H9 (cell line): ENCODE measurements around the gene FBN1. TPM values are rescaled to one million over a fixed set of nuclear protein-coding genes. Genes with fewer than 3 reads are reported as not detected.

Experiments
- DNase-seq: peaks from one replicate; pipeline ENCODE4 v3.0.0-alpha.2; 2017
- H2AFZ ChIP-seq: one replicate; pipeline ENCODE4 v1.6.1; 2013; ENCODE audit warnings: mild to moderate bottlenecking, low read length, control low read depth, moderate library complexity
- H2AK5ac ChIP-seq: 2 replicates; pipeline ENCODE4 v1.6.1; 2013; ENCODE audit warnings: low read length, control low read depth, mixed read lengths; ENCODE audit not compliant: insufficient read length
- H2BK120ac ChIP-seq: one replicate; pipeline ENCODE4 v1.6.1; 2013; ENCODE audit warnings: low read depth, mild to moderate bottlenecking, low read length, control low read depth, inconsistent platforms; ENCODE audit not compliant: poor library complexity, severe bottlenecking
- H2BK12ac ChIP-seq: 2 replicates; pipeline ENCODE4 v1.6.1; 2013; ENCODE audit warnings: low read length, control low read depth, mixed read lengths, low read depth; ENCODE audit not compliant: insufficient read length
- H2BK15ac ChIP-seq: 2 replicates; pipeline ENCODE4 v1.6.1; 2013; ENCODE audit warnings: low read depth, low read length, control low read depth
- H2BK20ac ChIP-seq: one replicate; pipeline ENCODE4 v1.6.1; 2013; ENCODE audit warnings: low read depth, mild to moderate bottlenecking, low read length, control low read depth, inconsistent platforms; ENCODE audit not compliant: poor library complexity, severe bottlenecking
- H2BK5ac ChIP-seq: 2 replicates; pipeline ENCODE4 v1.6.1; 2013; ENCODE audit warnings: low read length, control low read depth, mixed read lengths; ENCODE audit not compliant: insufficient read length
- H3K14ac ChIP-seq: 2 replicates; pipeline ENCODE4 v1.6.1; 2013; ENCODE audit warnings: low read length, control low read depth; ENCODE audit not compliant: insufficient read depth
- H3K18ac ChIP-seq: 2 replicates; pipeline ENCODE4 v1.6.1; 2013; ENCODE audit warnings: low read depth, mild to moderate bottlenecking, mixed read lengths, low read length, control low read depth; ENCODE audit not compliant: insufficient read length
- H3K23ac ChIP-seq: 2 replicates; pipeline ENCODE4 v1.6.1; 2013; ENCODE audit warnings: low read length, control low read depth, mixed read lengths, low read depth; ENCODE audit not compliant: insufficient read length
- H3K23me2 ChIP-seq: 2 replicates; pipeline ENCODE4 v1.6.1; 2013; ENCODE audit warnings: low read depth, mild to moderate bottlenecking, mixed read lengths, low read length, control low read depth; ENCODE audit not compliant: insufficient read length, poor library complexity, severe bottlenecking
- H3K27ac ChIP-seq: 2 replicates; pipeline ENCODE4 v1.5.1; 2013; ENCODE audit warnings: low read length, control low read depth, mixed read lengths, low read depth; ENCODE audit not compliant: insufficient read length
- H3K27me3 ChIP-seq: 2 replicates; pipeline ENCODE4 v1.6.1; 2013; ENCODE audit warnings: low read length, control low read depth, inconsistent platforms; ENCODE audit not compliant: insufficient read depth
- H3K4ac ChIP-seq: 2 replicates; pipeline ENCODE4 v1.6.1; 2013; ENCODE audit warnings: low read depth, mild to moderate bottlenecking, control low read depth, inconsistent platforms, low read length, moderate library complexity
- H3K4me1 ChIP-seq: 2 replicates; pipeline ENCODE4 v1.6.1; 2013; ENCODE audit warnings: low read length, control low read depth, inconsistent platforms; ENCODE audit not compliant: insufficient read depth
- H3K4me2 ChIP-seq: 2 replicates; pipeline ENCODE4 v1.6.1; 2013; ENCODE audit warnings: low read length, control low read depth, mixed read lengths; ENCODE audit not compliant: insufficient read length, insufficient read depth
- H3K56ac ChIP-seq: 2 replicates; pipeline ENCODE4 v1.6.1; 2013; ENCODE audit warnings: low read depth, mild to moderate bottlenecking, mixed read lengths, low read length, control low read depth; ENCODE audit not compliant: insufficient read length
- H3K79me1 ChIP-seq: 2 replicates; pipeline ENCODE4 v1.6.1; 2013; ENCODE audit warnings: low read depth, mild to moderate bottlenecking, moderate library complexity, low read length, control low read depth, inconsistent platforms; ENCODE audit not compliant: insufficient read depth, poor library complexity, severe bottlenecking
- H3K79me2 ChIP-seq: 2 replicates; pipeline ENCODE4 v1.6.1; 2013; ENCODE audit warnings: low read length, control low read depth, inconsistent platforms; ENCODE audit not compliant: insufficient read depth
- H3K9ac ChIP-seq: 2 replicates; pipeline ENCODE4 v1.6.1; 2013; ENCODE audit warnings: low read length, control low read depth, mixed read lengths; ENCODE audit not compliant: insufficient read length; ENCODE audit errors: extremely low read depth
- H3K9me3 ChIP-seq: one replicate; pipeline ENCODE4 v1.6.1; 2013; ENCODE audit warnings: low read depth, low read length, inconsistent platforms; ENCODE audit not compliant: control insufficient read depth
- H3T11ph ChIP-seq: one replicate; pipeline ENCODE4 v1.6.1; 2013; ENCODE audit warnings: mild to moderate bottlenecking, low read length, control low read depth, inconsistent platforms
- H4K20me1 ChIP-seq: one replicate; pipeline ENCODE4 v1.6.1; 2013; ENCODE audit not compliant: control insufficient read depth, insufficient read length, insufficient read depth
- H4K5ac ChIP-seq: 2 replicates; pipeline ENCODE4 v1.6.1; 2013; ENCODE audit warnings: low read depth, mild to moderate bottlenecking, mixed read lengths, low read length, control low read depth; ENCODE audit not compliant: insufficient read length
- H4K8ac ChIP-seq: replicated peaks from 2 replicates; pipeline ENCODE4 v1.6.1; 2013; ENCODE audit warnings: low read length, control low read depth, mixed read lengths, low read depth; ENCODE audit not compliant: insufficient read length
- H4K91ac ChIP-seq: 2 replicates; pipeline ENCODE4 v1.6.1; 2013; ENCODE audit warnings: low read depth, mild to moderate bottlenecking, moderate library complexity, mixed read lengths, low read length, control low read depth; ENCODE audit not compliant: insufficient read length
- H3K27ac Mint-ChIP-seq, 3 experiments: 2 replicates in 2 of 3; 3 replicates in 1 of 3; pipeline ENCODE4 v1.8.0; 2020 to 2021; ENCODE audit warnings: mixed read lengths in 3 of 3, mild to moderate bottlenecking in 1 of 3, moderate library complexity in 1 of 3
- H3K27me3 Mint-ChIP-seq: 2 replicates; pipeline ENCODE4 v1.8.0; 2021; ENCODE audit warnings: low read depth, mild to moderate bottlenecking, moderate library complexity, mixed read lengths
- H3K36me3 Mint-ChIP-seq, 3 experiments: 2 replicates in 2 of 3; 3 replicates in 1 of 3; pipeline ENCODE4 v1.8.0; 2020 to 2021; ENCODE audit warnings: low read depth in 3 of 3, mixed read lengths in 3 of 3; ENCODE audit not compliant: insufficient read depth in 1 of 3
- H3K4me1 Mint-ChIP-seq, 2 experiments: 2 replicates each; pipeline ENCODE4 v1.8.0; 2020; ENCODE audit warnings: mixed read lengths in 2 of 2
- H3K4me3 Mint-ChIP-seq, 2 experiments: 2 replicates in 1 of 2; 3 replicates in 1 of 2; pipeline ENCODE4 v1.8.0; 2020 to 2021; ENCODE audit warnings: mild to moderate bottlenecking in 2 of 2, mixed read lengths in 2 of 2, moderate library complexity in 1 of 2
- H3K9me3 Mint-ChIP-seq, 2 experiments: 2 replicates in 1 of 2; 3 replicates in 1 of 2; pipeline ENCODE4 v1.8.0; 2020; ENCODE audit warnings: mild to moderate bottlenecking in 2 of 2, mixed read lengths in 2 of 2, moderate library complexity in 1 of 2
- WGBS: extraction: QIAGEN DNeasy Blood & Tissue Kit; methylation state at CpG from one replicate; pipeline ENCODE4 v1.1.7; 2013; ENCODE audit warnings: missing lambda C conversion rate, low lambda C conversion rate, mixed read lengths; ENCODE audit not compliant: insufficient read length; ENCODE audit errors: extremely low coverage; 5-methylcytosine and 5-hydroxymethylcytosine counted together
- total RNA-seq: library from RNA; stranded (reverse); gene quantifications from 2 replicates; pipeline ENCODE4 v1.2.1, GENCODE V29; 2021
- TF ChIP-seq, protein P1 (sequence below): fragments of 200-600 bp; sonication (generic); conservative IDR thresholded peaks from 3 replicates; pipeline ENCODE4 v1.8.0; 2021; ENCODE audit warnings: antibody characterized with exemption, mild to moderate bottlenecking

FBN1 gene
- total RNA-seq, 1 experiment from 2014 or later = 3.6 TPM

- Histone ChIP-seq H3K79me1 (no peaks in the 10 kb centered on the region), H3K4me1 (no peaks in the 10 kb centered on the region), H3K23me2 (no peaks in the 10 kb centered on the region), H2BK120ac (no peak overlapping the region), H3K79me2 (0 out of 2 replicates have a peak, but pooled peaks cover 2% of the 10 kb centered on the region), H3K27me3 (no peaks in the 10 kb centered on the region), H4K20me1 (no peaks in the 10 kb centered on the region), H3T11ph (no peak overlapping the region), H3K18ac (no peak overlapping the region), H2AK5ac (no peak overlapping the region), H4K8ac (no peak overlapping the region), H4K5ac (no peak overlapping the region), H3K23ac (no peak overlapping the region), H3K56ac (no peak overlapping the region), H2BK15ac (no peak overlapping the region), H3K4me2 (no peak overlapping the region), H3K27ac (no peak overlapping the region), H3K9ac (no peak overlapping the region), H3K9me3 (no peaks in the 10 kb centered on the region), H2AFZ (no peak overlapping the region), H2BK5ac (no peak overlapping the region), H4K91ac (no peak overlapping the region), H3K14ac (no peak overlapping the region), H2BK12ac (no peak overlapping the region), H3K4ac (no peak overlapping the region), H2BK20ac (no peak overlapping the region)
- Mint-ChIP-seq H3K36me3 (no peaks in the 10 kb centered on the region), H3K4me3 (no peak overlapping the region), H3K27ac (no peak overlapping the region), H3K4me1 (no peaks in the 10 kb centered on the region), H3K9me3 (no peaks in the 10 kb centered on the region), H3K27me3 (no peaks in the 10 kb centered on the region)
- TF ChIP-seq, protein P1, sequence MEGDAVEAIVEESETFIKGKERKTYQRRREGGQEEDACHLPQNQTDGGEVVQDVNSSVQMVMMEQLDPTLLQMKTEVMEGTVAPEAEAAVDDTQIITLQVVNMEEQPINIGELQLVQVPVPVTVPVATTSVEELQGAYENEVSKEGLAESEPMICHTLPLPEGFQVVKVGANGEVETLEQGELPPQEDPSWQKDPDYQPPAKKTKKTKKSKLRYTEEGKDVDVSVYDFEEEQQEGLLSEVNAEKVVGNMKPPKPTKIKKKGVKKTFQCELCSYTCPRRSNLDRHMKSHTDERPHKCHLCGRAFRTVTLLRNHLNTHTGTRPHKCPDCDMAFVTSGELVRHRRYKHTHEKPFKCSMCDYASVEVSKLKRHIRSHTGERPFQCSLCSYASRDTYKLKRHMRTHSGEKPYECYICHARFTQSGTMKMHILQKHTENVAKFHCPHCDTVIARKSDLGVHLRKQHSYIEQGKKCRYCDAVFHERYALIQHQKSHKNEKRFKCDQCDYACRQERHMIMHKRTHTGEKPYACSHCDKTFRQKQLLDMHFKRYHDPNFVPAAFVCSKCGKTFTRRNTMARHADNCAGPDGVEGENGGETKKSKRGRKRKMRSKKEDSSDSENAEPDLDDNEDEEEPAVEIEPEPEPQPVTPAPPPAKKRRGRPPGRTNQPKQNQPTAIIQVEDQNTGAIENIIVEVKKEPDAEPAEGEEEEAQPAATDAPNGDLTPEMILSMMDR = no peak
- no CpG with 5 or more reads among the region's 3 CpGs for WGBS
- no peak for DNase-seq
Observed at GRCh38 chr15:48538941-48539340, 106.6 kb downstream of the FBN1 start.
